Stomach (tissue), 4 donors: ENCODE results near the gene MIA.
"Not testable (repeated sequence)": the region's sequence is repeated elsewhere in the genome, so short reads cannot be mapped to it uniquely, and the experiment has no call there.

Experiments used
- POLR2A ChIP-seq, 4 donors: fragments of 450-650 bp; IDR thresholded peaks; one replicate each; pipeline ENCODE4 v1.6.1; 2016; ENCODE audit warnings: antibody characterized with exemption in 4 of 4, control low read depth in 2 of 4, mild to moderate bottlenecking in 1 of 4, moderate library complexity in 1 of 4
- TF ChIP-seq, protein P1 (sequence below), 7 experiments: fragments of 450-650 bp in 4 of 7; fragments of 200-600 bp in 3 of 7; sonication (generic) in 3 of 7; IDR thresholded peaks; one replicate each; pipeline ENCODE4 v1.5.1; 2016 to 2019; ENCODE audit warnings: antibody characterized with exemption in 7 of 7, control low read depth in 2 of 7, mild to moderate bottlenecking in 1 of 7

DNA sequence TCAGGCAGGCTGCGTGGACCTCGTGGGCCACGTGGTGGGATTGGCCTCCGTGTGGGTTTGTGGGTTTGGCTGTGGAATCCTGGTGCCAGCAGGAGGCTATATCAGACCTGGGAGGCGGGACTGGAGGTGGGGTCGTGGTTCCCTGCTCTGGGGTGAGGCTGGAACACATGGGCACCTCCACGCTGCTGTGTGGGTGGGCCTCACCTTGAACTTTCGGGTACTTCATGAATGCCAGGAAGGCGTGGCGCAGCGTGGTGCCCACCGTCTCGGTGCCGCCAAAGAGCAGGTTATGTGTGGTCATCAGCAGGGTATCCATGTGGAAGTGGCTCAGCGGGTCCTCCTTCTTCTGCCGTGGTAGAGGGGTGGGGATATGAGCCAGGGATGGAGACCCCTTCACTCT, 49.6 kb downstream of the MIA start:
- TF ChIP-seq, protein P1, sequence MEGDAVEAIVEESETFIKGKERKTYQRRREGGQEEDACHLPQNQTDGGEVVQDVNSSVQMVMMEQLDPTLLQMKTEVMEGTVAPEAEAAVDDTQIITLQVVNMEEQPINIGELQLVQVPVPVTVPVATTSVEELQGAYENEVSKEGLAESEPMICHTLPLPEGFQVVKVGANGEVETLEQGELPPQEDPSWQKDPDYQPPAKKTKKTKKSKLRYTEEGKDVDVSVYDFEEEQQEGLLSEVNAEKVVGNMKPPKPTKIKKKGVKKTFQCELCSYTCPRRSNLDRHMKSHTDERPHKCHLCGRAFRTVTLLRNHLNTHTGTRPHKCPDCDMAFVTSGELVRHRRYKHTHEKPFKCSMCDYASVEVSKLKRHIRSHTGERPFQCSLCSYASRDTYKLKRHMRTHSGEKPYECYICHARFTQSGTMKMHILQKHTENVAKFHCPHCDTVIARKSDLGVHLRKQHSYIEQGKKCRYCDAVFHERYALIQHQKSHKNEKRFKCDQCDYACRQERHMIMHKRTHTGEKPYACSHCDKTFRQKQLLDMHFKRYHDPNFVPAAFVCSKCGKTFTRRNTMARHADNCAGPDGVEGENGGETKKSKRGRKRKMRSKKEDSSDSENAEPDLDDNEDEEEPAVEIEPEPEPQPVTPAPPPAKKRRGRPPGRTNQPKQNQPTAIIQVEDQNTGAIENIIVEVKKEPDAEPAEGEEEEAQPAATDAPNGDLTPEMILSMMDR (IDR thresholded peaks at IDR 0.05): not testable (repeated sequence)
- TF ChIP-seq POLR2A (IDR thresholded peaks at IDR 0.05): not testable (repeated sequence)
